ENCODE measurements around the gene PDE3A. TPM values are rescaled to one million over a fixed set of nuclear protein-coding genes. Genes with fewer than 3 reads are reported as not detected.

Gene PDE3A
- total RNA-seq, 1 donor: 16.2 TPM

DNA sequence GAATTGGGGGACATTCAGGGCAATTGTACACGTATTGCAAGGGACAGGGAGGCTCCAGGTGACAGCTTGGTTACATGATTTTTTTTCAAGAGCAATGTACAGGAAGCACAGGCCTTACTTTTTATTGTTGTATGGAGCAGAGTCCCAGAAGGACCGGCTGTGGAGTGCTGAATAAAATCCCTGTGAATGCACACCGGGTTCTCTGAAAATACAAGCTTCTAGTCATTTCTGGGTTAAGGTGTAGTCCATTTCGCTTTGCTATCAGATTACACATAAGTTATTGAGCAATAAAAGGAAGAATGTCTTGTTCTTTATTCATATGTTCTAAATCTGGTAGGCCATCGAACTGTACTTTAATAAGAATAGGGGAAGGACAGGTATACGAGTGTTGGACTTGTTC lies 52.2 kb downstream of the PDE3A start:
- TF ChIP-seq, protein P1, sequence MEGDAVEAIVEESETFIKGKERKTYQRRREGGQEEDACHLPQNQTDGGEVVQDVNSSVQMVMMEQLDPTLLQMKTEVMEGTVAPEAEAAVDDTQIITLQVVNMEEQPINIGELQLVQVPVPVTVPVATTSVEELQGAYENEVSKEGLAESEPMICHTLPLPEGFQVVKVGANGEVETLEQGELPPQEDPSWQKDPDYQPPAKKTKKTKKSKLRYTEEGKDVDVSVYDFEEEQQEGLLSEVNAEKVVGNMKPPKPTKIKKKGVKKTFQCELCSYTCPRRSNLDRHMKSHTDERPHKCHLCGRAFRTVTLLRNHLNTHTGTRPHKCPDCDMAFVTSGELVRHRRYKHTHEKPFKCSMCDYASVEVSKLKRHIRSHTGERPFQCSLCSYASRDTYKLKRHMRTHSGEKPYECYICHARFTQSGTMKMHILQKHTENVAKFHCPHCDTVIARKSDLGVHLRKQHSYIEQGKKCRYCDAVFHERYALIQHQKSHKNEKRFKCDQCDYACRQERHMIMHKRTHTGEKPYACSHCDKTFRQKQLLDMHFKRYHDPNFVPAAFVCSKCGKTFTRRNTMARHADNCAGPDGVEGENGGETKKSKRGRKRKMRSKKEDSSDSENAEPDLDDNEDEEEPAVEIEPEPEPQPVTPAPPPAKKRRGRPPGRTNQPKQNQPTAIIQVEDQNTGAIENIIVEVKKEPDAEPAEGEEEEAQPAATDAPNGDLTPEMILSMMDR (IDR thresholded peaks at IDR 0.05; ENCODE audit: insufficient read depth, low read length): no peak
- DNase-seq (ENCODE audit: low read depth): no peak
- no peak overlapping the region for H3K4me3 ChIP-seq (ENCODE audit: low read depth, low read length)

DNA sequence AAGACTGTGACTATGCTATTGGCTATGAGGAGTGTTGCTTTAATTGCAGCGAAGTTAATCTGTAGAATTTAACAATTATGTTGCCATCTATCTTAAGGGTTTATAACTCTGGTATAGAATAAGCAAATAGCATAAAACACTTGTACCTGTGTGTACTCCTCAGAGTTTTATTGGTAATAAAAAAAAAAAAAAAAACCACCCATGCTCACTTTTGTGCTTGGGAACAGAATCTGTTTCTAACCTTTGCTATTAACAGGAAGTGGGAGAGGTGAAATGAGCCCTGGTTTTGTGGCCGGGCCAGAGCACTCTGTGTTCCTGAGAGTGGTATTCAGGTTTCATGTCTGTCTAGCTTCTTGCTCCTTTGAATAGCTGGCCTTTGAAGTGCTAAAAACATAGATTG lies 53.1 kb downstream of the PDE3A start:
- TF ChIP-seq, protein P1 (IDR thresholded peaks at IDR 0.05; ENCODE audit: insufficient read depth, low read length): no peak
- no peak for DNase-seq (ENCODE audit: low read depth)
- H3K4me3 ChIP-seq (ENCODE audit: low read depth, low read length): no peak overlapping the region

DNA sequence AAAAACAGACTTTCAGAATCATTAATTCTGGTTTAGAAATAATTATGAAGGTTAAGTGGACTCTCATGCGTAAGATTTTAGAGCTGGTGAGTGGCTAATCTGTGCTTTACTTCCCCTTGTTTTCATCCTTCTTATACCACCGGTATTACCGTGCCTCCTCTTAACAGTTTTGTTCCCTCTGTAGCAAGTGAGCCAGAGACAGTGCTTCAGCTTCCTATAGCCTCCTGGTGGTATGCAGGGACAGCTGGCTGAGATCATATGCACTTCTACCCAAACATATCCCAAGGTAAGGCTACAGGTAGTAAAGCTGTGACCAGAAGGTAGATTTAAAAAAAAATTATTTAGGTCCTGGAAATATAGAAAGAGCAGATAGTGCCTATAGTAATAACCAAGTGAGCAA lies 55.2 kb downstream of the PDE3A start:
- H3K4me3 ChIP-seq (ENCODE audit: low read depth, low read length): no peak overlapping the region
- TF ChIP-seq, protein P1 (IDR thresholded peaks at IDR 0.05; ENCODE audit: insufficient read depth, low read length): no peak
- no peak for DNase-seq (ENCODE audit: low read depth)

DNA sequence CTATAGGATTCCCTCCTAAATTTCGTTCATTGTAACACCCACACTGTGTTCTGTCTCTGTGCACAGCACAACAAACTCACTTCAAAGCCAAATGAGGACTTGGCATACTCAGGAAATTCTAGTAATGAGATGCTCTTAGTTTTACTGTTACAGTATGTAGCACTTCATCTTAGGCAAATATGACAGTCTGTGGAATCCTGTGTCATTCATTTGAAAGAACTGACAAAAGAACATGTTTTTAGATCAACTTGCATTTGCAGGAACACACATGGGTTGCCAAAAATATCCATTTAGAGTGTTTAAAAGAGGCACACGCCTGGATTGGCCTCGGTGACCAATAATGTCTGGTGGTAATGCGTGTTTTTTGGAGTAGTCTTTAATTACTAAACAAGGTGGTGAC lies 56.5 kb downstream of the PDE3A start:
- H3K4me3 ChIP-seq (ENCODE audit: low read depth, low read length): no peak overlapping the region
- TF ChIP-seq, protein P1 (IDR thresholded peaks at IDR 0.05; ENCODE audit: insufficient read depth, low read length): no peak

DNA sequence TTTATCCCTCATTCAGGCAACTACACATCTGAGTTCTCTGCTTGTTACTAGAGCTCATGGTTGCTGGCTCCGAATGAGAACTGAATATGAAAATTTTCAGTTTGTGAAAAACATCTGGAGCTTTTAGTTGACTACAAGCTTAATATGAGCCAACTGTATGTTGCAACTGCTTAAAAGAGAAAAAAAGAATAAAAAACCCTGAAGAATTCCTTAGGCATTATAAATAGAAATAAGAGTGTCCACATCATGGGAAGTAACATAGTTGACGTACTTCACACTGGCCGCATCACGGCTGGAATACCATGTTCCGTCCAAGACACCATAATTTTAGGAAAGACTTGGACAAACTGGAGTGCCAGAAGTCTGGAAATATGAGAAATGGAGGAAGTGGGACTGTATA lies 57.9 kb downstream of the PDE3A start:
- TF ChIP-seq, protein P1 (IDR thresholded peaks at IDR 0.05; ENCODE audit: insufficient read depth, low read length): no peak
- DNase-seq (ENCODE audit: low read depth): peak; percentile 82
- H3K4me3 ChIP-seq (ENCODE audit: low read depth, low read length): no peak overlapping the region

More for the DNA sequence above, 56.5 kb downstream of the PDE3A start:
- no peak for DNase-seq (ENCODE audit: low read depth)

DNA sequence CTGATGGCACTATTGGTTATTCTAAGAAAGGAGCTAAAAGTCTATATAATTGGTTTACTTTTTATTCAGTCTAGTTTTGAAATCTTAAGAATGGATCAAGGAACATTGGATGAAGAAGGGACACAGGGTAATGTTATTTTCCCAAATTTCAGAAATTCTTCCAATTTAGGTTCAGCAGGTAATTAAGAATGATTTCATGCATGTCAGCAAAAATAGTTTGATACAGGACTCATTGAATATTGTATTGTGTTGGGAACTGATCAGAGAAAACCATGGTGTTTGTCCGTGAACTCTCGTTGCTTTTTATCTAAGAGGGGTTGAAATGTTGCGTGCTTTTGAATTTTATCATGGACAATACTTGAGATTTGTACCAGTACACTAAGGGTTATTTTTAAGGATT lies 58.6 kb downstream of the PDE3A start:
- TF ChIP-seq, protein P1 (IDR thresholded peaks at IDR 0.05; ENCODE audit: insufficient read depth, low read length): no peak
- H3K4me3 ChIP-seq (ENCODE audit: low read depth, low read length): no peak overlapping the region
- no peak for DNase-seq (ENCODE audit: low read depth)

DNA sequence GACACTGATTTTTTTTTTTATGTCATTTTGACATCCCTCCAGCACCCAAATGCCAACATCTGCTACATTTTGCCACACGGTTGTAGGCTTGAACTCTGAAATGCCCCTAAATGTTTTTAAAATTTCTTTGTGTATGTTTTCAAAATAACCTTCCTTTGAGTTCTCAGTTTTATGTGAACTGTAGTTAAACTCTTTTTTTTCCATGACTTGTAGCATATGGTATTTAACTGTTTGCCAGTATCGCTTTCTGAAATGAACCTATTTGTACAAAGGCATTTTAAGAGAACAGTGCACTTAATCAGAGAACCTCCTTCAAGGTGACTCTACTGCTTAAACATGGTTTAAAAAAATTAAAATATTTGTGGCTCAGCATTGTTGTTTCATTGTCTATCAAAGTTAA lies 61.5 kb downstream of the PDE3A start:
- TF ChIP-seq, protein P1 (IDR thresholded peaks at IDR 0.05; ENCODE audit: insufficient read depth, low read length): no peak
- no peak overlapping the region for H3K4me3 ChIP-seq (ENCODE audit: low read depth, low read length)
- DNase-seq (ENCODE audit: low read depth): no peak

Data from fibroblast of the aortic adventitia (primary cell).